Right lung (tissue), 5 donors: ENCODE data around the gene SHH. TPM values are rescaled to one million over a fixed set of nuclear protein-coding genes. Genes with fewer than 3 reads are reported as not detected.

Source experiments
- DNase-seq, 2 donors: peaks; one replicate each; pipeline ENCODE4 v3.0.0-alpha.2; 2013
- polyA plus RNA-seq, 5 donors: library from polyadenylated mRNA; unstranded; fragments of 120-200 nt; gene quantifications; one replicate each; pipeline versions ENCODE4 v1.2.1 to v1.2.3, GENCODE V29; 2013; ENCODE audit warnings: inconsistent platforms in 1 of 5, low replicate concordance in 1 of 5; ENCODE audit not compliant: insufficient read length in 5 of 5, insufficient read depth in 1 of 5

SHH gene
- polyA plus RNA-seq, 5 donors: 12.9 to 23.3 (median 16.4) TPM

- DNase-seq: no peak
Observed at GRCh38 chr7:155766966-155767916, 45.0 kb downstream of the SHH start.

GRCh38 chr7:155766386-155766785 lies 45.9 kb downstream of the SHH start:
- no peak for DNase-seq

GRCh38 chr7:155765458-155765857 lies 46.8 kb downstream of the SHH start:
- no peak for DNase-seq

GRCh38 chr7:155764438-155764793 lies 47.8 kb downstream of the SHH start:
- peak in 1 of 2 donors; percentile 24 for DNase-seq

- no peak for DNase-seq
Observed at GRCh38 chr7:155763691-155764437, 48.4 kb downstream of the SHH start.

GRCh38 chr7:155763122-155763521 lies 49.1 kb downstream of the SHH start:
- no peak for DNase-seq

GRCh38 chr7:155762655-155763054 lies 49.6 kb downstream of the SHH start:
- no peak for DNase-seq

- no peak for DNase-seq
Observed at GRCh38 chr7:155762036-155762435, 50.2 kb downstream of the SHH start.

GRCh38 chr7:155761162-155761561 lies 51.1 kb downstream of the SHH start:
- no peak for DNase-seq

GRCh38 chr7:155759740-155760430 lies 52.4 kb downstream of the SHH start:
- DNase-seq: no peak

- DNase-seq: no peak
Observed at GRCh38 chr7:155758348-155758747, 53.9 kb downstream of the SHH start.

- DNase-seq: no peak
Observed at GRCh38 chr7:155756322-155756721, 55.9 kb downstream of the SHH start.

- no peak for DNase-seq
Observed at GRCh38 chr7:155755026-155755425, 57.2 kb downstream of the SHH start.

- no peak for DNase-seq
Observed at GRCh38 chr7:155754165-155754564, 58.1 kb downstream of the SHH start.

GRCh38 chr7:155753446-155753965 lies 58.8 kb downstream of the SHH start:
- DNase-seq: no peak

- no peak for DNase-seq
Observed at GRCh38 chr7:155752756-155753445, 59.4 kb downstream of the SHH start.

GRCh38 chr7:155751409-155751808 lies 60.9 kb downstream of the SHH start:
- DNase-seq: no peak

- DNase-seq: no peak
Observed at GRCh38 chr7:155750255-155751125, 61.8 kb downstream of the SHH start.
